Caco-2 (cell line): ENCODE data around the gene HTR3C. TPM values are rescaled to one million over a fixed set of nuclear protein-coding genes. Genes with fewer than 3 reads are reported as not detected.

Experiments used
- BruUV-seq: library from RNA; stranded (reverse); fragments of 400-500 nt; replicated peaks from 2 replicates; lab custom pipeline; 2021; lab: Mats Ljungman, UMichigan
- CTCF ChIA-PET: fragments of 300-600 bp; sonication (Branson Sonifier 250); formaldehyde crosslinking; loops from one replicate; lab custom pipeline; 2022; ENCODE audit warnings: antibody characterized with exemption; lab: Charles Lee
- POLR2A ChIA-PET: fragments of 300-600 bp; sonication (Branson Sonifier 250); formaldehyde crosslinking; loops from one replicate; lab custom pipeline; 2022; ENCODE audit warnings: antibody characterized with exemption; lab: Charles Lee
- DNase-seq, 2 experiments: peaks; one replicate each; pipeline versions ENCODE4 v3.0.0 to v3.0.0-alpha.2; 2020 to 2022
- H3K27me3 ChIP-seq: replicated peaks from 2 replicates; pipeline ENCODE4 v1.6.0; 2011; ENCODE audit warnings: low read length; ENCODE audit not compliant: control insufficient read depth, insufficient read depth
- H3K36me3 ChIP-seq: 2 replicates; pipeline ENCODE4 v1.5.1; 2011; ENCODE audit warnings: low read length; ENCODE audit not compliant: control insufficient read depth, insufficient read depth
- H3K4me1 ChIP-seq: fragments of 250-450 bp; sonication (Bioruptor Pico); 2 replicates; pipeline ENCODE4 v1.5.1; 2020; ENCODE audit warnings: mild to moderate bottlenecking
- H3K4me3 ChIP-seq: 2 replicates; pipeline ENCODE4 v1.5.1; 2011; ENCODE audit warnings: low read depth, mild to moderate bottlenecking, control low read depth, low read length
- H3K9me3 ChIP-seq: fragments of 250-450 bp; sonication (Bioruptor Pico); 2 replicates; pipeline ENCODE4 v1.5.1; 2020; ENCODE audit warnings: mild to moderate bottlenecking, moderate library complexity
- H3K27ac Mint-ChIP-seq: one replicate; pipeline ENCODE4 v1.8.0; 2022; ENCODE audit warnings: mixed read lengths; ENCODE audit not compliant: unreplicated experiment
- H3K27me3 Mint-ChIP-seq: one replicate; pipeline ENCODE4 v1.8.0; 2022; ENCODE audit warnings: mixed read lengths; ENCODE audit not compliant: insufficient read depth, unreplicated experiment
- H3K36me3 Mint-ChIP-seq: one replicate; pipeline ENCODE4 v1.8.0; 2022; ENCODE audit warnings: mild to moderate bottlenecking, mixed read lengths; ENCODE audit not compliant: insufficient read depth, unreplicated experiment
- H3K4me1 Mint-ChIP-seq: one replicate; pipeline ENCODE4 v1.8.0; 2022; ENCODE audit warnings: low read depth, mixed read lengths; ENCODE audit not compliant: unreplicated experiment
- H3K4me3 Mint-ChIP-seq: one replicate; pipeline ENCODE4 v1.8.0; 2022; ENCODE audit warnings: mild to moderate bottlenecking, moderate library complexity, mixed read lengths; ENCODE audit not compliant: unreplicated experiment
- H3K9me3 Mint-ChIP-seq: one replicate; pipeline ENCODE4 v1.8.0; 2022; ENCODE audit warnings: mixed read lengths; ENCODE audit not compliant: unreplicated experiment
- CTCF ChIP-seq, 2 experiments: fragments of 200-600 bp in 1 of 2; IDR thresholded peaks; 1 replicate in 1 of 2; 2 replicates in 1 of 2; pipeline versions ENCODE4 v1.5.1 to v1.8.0; 2011 to 2022; ENCODE audit warnings: antibody characterized with exemption in 1 of 2, control low read depth in 1 of 2, inconsistent platforms in 1 of 2, low read depth in 1 of 2, low read length in 1 of 2, mild to moderate bottlenecking in 1 of 2, moderate library complexity in 1 of 2; ENCODE audit not compliant: insufficient read depth in 1 of 2, severe bottlenecking in 1 of 2, unreplicated experiment in 1 of 2
- intact Hi-C: fragments of 100-400 bp; cut with micrococcal nuclease; formaldehyde crosslinking; loops from one replicate; pipeline ENCODE4 v1.10.0; 2022; ENCODE audit not compliant: unreplicated experiment
- total RNA-seq: library from RNA; stranded (reverse); gene quantifications from 2 replicates; pipeline ENCODE4 v1.2.3, GENCODE V29; 2022

The HTR3C gene
- total RNA-seq, 1 experiment from 2014 or later = not detected

- ChIA-PET POLR2A (no interaction called here), CTCF (no interaction called here)
- no peak overlapping the region for H3K4me3 Mint-ChIP-seq
- Histone ChIP-seq H3K4me3 (no peak overlapping the region), H3K27me3 (no peaks in the 10 kb centered on the region), H3K4me1 (no peaks in the 10 kb centered on the region), H3K9me3 (no peaks in the 10 kb centered on the region), H3K36me3 (no peaks in the 10 kb centered on the region)
- H3K36me3 Mint-ChIP-seq = no peaks in the 10 kb centered on the region
- intact Hi-C loops = no loop called here
- no peaks in the 10 kb centered on the region for H3K4me1 Mint-ChIP-seq
- no TSS peak for BruUV-seq
- H3K27me3 Mint-ChIP-seq = no peaks in the 10 kb centered on the region
- no peak for DNase-seq
- no peak overlapping the region for H3K27ac Mint-ChIP-seq
- TF ChIP-seq CTCF (IDR thresholded peaks at IDR 0.05; ENCODE audit: insufficient read depth in 1 of 2, low read depth in 1 of 2, low read length in 1 of 2, severe bottlenecking in 1 of 2, unreplicated experiment in 1 of 2) = no peak
- no peaks in the 10 kb centered on the region for H3K9me3 Mint-ChIP-seq
These were observed 23.4 kb upstream of the HTR3C start for GRCh38 chr3:184029443-184029842.

- DNase-seq = no peak
- no peaks in the 10 kb centered on the region for H3K36me3 ChIP-seq
- no peaks in the 10 kb centered on the region for H3K9me3 ChIP-seq
- no peak overlapping the region for H3K4me3 ChIP-seq
- no peak for TF ChIP-seq CTCF (IDR thresholded peaks at IDR 0.05; ENCODE audit: insufficient read depth in 1 of 2, low read depth in 1 of 2, low read length in 1 of 2, severe bottlenecking in 1 of 2, unreplicated experiment in 1 of 2)
- CTCF ChIA-PET = no interaction called here
- intact Hi-C loops = no loop called here
- no peaks in the 10 kb centered on the region for H3K4me1 ChIP-seq
- H3K27me3 Mint-ChIP-seq = no peaks in the 10 kb centered on the region
- no peaks in the 10 kb centered on the region for H3K9me3 Mint-ChIP-seq
- POLR2A ChIA-PET = no interaction called here
- BruUV-seq = no TSS peak
- no peaks in the 10 kb centered on the region for H3K4me1 Mint-ChIP-seq
- H3K27ac Mint-ChIP-seq = no peak overlapping the region
- H3K36me3 Mint-ChIP-seq = no peaks in the 10 kb centered on the region
- no peaks in the 10 kb centered on the region for H3K27me3 ChIP-seq
- H3K4me3 Mint-ChIP-seq = no peak overlapping the region
These were observed 22.3 kb upstream of the HTR3C start for GRCh38 chr3:184030536-184030935.

- H3K27me3 ChIP-seq = no peaks in the 10 kb centered on the region
- H3K36me3 ChIP-seq = no peaks in the 10 kb centered on the region
- H3K4me3 Mint-ChIP-seq = no peak within 1 kb of the TSS
- H3K4me1 ChIP-seq = no peaks in the 10 kb centered on the region
- BruUV-seq = no TSS peak
- ChIA-PET POLR2A (no interaction called here), CTCF (no interaction called here)
- intact Hi-C loops = no loop called here
- no peaks in the 10 kb centered on the region for H3K9me3 Mint-ChIP-seq
- no peaks in the 10 kb centered on the region for H3K4me1 Mint-ChIP-seq
- H3K4me3 ChIP-seq = no peak within 1 kb of the TSS
- H3K27me3 Mint-ChIP-seq = no peaks in the 10 kb centered on the region
- no peaks in the 10 kb centered on the region for H3K9me3 ChIP-seq
- peaks cover 1% of the 10 kb centered on the region for H3K36me3 Mint-ChIP-seq
- no peak for TF ChIP-seq CTCF (IDR thresholded peaks at IDR 0.05; ENCODE audit: insufficient read depth in 1 of 2, low read depth in 1 of 2, low read length in 1 of 2, severe bottlenecking in 1 of 2, unreplicated experiment in 1 of 2)
- DNase-seq = no peak
- no peak within 1 kb of the TSS for H3K27ac Mint-ChIP-seq
These were observed 21.6 kb upstream of the HTR3C start, which contains the start of gene HTR3D for GRCh38 chr3:184031187-184031792. HTR3D (plus strand) TSS chr3:184031742; CDS start chr3:184031742, 0 bp downstream.
